ENCODE data around the gene DNAJC10.
"Not testable (repeated sequence)": the region's sequence is repeated elsewhere in the genome, so short reads cannot be mapped to it uniquely, and the experiment has no call there.

DNAJC10 gene, protein sequence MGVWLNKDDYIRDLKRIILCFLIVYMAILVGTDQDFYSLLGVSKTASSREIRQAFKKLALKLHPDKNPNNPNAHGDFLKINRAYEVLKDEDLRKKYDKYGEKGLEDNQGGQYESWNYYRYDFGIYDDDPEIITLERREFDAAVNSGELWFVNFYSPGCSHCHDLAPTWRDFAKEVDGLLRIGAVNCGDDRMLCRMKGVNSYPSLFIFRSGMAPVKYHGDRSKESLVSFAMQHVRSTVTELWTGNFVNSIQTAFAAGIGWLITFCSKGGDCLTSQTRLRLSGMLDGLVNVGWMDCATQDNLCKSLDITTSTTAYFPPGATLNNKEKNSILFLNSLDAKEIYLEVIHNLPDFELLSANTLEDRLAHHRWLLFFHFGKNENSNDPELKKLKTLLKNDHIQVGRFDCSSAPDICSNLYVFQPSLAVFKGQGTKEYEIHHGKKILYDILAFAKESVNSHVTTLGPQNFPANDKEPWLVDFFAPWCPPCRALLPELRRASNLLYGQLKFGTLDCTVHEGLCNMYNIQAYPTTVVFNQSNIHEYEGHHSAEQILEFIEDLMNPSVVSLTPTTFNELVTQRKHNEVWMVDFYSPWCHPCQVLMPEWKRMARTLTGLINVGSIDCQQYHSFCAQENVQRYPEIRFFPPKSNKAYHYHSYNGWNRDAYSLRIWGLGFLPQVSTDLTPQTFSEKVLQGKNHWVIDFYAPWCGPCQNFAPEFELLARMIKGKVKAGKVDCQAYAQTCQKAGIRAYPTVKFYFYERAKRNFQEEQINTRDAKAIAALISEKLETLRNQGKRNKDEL

GRCh38 chr2:182715892-182716649, at the start of gene DNAJC10:
Gene DNAJC10, plus strand, starts transcription at chr2:182716257. Its CDS starts 1,830 bp downstream, at chr2:182718087.
- DNase-seq = peak; percentile 95

- no peak for DNase-seq
Observed at GRCh38 chr2:182666674-182667314, 49.3 kb upstream of the DNAJC10 start.

DNA sequence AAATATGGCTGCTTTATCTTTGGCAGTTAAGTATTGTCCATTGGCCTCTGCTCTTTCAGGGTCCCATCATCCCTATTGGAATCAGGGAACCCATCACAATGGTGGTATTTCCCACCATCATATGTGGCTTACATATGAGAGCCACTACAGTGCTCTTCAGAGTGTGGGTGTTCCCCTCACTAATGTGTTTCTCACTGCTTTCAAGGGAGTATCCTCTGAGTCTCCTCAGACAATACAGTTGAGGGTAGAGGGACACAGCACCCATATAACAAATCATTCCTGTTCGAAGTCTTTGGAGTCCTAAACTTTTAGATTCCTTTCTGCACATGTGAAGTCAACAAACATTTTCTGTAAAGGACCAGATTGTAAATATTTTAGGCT, 48.8 kb upstream of the DNAJC10 start:
- no peak for DNase-seq

DNA sequence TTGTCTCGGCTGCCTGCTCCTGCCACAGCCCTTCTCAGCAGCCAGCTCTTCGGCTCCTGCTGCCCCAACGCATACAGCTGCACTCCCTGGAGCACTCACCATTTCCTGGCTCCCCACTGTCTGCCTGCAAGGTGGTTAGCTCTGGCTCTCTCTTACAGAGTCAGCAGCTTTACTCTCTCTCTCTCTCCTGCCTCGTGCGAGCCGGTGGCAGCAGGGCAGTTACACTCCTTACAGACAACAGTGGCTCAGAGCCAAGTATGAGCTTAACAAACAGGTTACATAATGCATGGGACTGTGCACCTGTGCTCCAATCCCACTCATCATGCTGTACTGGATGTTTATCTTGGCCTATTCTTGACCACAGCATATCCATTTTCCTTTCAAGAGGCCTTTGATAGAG, 47.4 kb upstream of the DNAJC10 start:
- no peak for DNase-seq

GRCh38 chr2:182672466-182673165, 43.4 kb upstream of the DNAJC10 start:
- no peak for DNase-seq

GRCh38 chr2:182680837-182681236, 35.2 kb upstream of the DNAJC10 start:
- no peak for DNase-seq

DNA sequence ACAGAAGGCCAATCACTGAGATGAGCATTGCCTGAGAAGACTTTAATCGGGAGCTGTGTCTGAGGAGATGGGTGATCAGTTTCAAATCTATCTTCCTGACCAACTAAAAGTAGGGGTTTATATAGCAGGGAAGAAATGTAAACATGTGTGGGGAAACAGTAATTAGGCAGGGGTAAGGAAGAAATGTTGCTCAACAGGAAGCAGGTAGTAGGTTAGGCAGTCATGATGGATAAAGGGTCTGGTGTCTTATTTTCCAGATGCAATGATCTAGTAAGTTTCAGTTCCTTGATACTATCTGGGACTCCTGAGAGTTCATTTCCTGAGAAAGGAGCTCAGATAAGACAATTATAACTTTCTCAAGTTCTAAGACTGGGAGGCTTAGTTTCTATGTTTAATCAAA, 33.8 kb upstream of the DNAJC10 start:
- no peak for DNase-seq

- DNase-seq = no peak
Observed at GRCh38 chr2:182685559-182685958, 30.5 kb upstream of the DNAJC10 start.

- DNase-seq = not testable (repeated sequence)
Observed at GRCh38 chr2:182686763-182687162, 29.3 kb upstream of the DNAJC10 start.

DNA sequence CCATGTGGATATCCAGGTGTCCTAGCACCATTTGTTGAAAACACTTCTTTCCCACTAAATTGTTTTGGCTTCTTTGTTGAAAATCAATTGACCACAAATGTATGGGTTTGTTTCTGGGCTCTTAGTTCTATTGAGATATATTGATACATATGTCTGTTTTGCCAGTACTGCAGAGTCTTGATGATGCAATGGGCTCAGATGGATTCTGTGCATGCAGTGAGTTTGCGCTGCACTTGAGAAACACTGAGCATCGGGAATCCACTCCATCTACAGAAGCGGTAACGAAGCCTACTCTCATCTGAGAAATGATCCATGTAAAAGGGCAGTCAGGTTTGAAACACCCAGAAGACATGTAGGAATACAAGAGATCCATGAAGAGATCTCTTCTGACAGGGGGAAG, 21.9 kb upstream of the DNAJC10 start:
- no peak for DNase-seq

DNA sequence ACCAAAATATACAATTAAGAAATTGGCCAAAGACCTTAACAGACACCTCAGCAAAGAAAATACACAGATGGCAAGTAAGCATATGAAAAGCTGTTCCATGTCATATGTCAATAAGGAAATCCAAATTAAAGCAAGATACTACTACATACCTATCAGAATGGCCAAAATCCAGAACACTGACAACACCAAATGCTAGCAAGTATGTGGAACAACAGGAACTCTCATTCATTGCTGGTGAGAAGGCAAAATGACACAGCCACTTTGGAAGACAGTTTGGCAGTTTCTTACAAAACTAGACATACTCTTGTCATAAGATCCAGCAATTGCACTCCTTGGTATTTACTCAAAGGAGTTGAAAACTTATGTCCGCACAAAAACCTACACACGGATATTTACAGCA, 20.3 kb upstream of the DNAJC10 start:
- DNase-seq = no peak

DNA sequence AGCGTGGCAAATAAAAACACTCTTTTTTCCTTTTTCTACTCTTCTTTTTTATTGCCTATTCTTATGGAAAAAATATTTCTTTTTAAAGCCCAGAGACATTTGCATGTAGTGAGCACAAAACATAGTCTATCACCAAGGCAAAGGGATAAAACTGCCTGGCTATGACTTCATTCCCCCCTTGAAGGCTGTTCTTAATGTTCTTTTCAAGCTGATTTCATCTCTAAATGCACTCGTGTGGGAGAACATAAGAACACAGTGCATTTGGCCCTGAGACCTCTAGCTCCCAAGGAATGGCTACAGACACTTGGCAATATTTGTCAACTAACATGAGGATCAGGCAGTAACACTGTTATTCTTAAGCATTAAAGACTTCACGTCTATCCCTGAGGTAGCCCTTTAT, 17.4 kb upstream of the DNAJC10 start:
- DNase-seq = no peak

GRCh38 chr2:182705761-182706160, 10.3 kb upstream of the DNAJC10 start:
- DNase-seq = no peak

GRCh38 chr2:182706751-182707150, 9.3 kb upstream of the DNAJC10 start:
- no peak for DNase-seq

- DNase-seq = no peak
Observed at GRCh38 chr2:182713601-182714000, 2.5 kb upstream of the DNAJC10 start.

- DNase-seq = no peak
Observed at GRCh38 chr2:182715121-182715891, 751 bp upstream of the DNAJC10 start.

DNA sequence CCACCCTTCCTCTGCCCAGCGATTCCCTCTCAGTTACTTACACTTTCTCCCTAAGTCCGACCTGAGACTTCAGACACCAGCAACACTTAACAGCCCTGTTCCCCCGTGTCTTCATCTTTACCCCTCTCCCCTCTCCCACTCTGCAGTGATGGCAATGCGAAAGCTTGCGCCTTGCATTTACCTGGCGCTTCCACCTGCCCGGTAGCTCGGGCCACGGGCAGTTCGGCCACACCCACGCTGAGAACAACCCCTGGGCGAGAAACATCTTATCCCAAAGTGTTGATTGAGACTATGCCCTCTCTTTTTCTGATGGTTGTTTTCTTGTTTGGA, 558 bp downstream of the DNAJC10 start:
- no peak for DNase-seq

GRCh38 chr2:182717416-182717815, 1.4 kb downstream of the DNAJC10 start:
- DNase-seq = no peak

GRCh38 chr2:182717816-182718215, 1.8 kb downstream of the DNAJC10 start:
- DNase-seq = no peak

GRCh38 chr2:182718459-182718858, 2.4 kb downstream of the DNAJC10 start:
- DNase-seq = no peak

- DNase-seq = not testable (repeated sequence)
Observed at GRCh38 chr2:182719116-182719515, 3.1 kb downstream of the DNAJC10 start.

- no peak for DNase-seq
Observed at GRCh38 chr2:182724656-182725055, 8.6 kb downstream of the DNAJC10 start.
